GM19463 (cell line): Measurements from ENCODE around the gene TNFRSF6B.

ENCODE experiments used
- ATAC-seq: cut with Tn5 transposase; IDR thresholded peaks from one replicate; pipeline ENCODE4 v1.9.1; 2021; ENCODE audit warnings: mild to moderate bottlenecking, moderate library complexity; ENCODE audit not compliant: unreplicated experiment

TNFRSF6B gene

DNA sequence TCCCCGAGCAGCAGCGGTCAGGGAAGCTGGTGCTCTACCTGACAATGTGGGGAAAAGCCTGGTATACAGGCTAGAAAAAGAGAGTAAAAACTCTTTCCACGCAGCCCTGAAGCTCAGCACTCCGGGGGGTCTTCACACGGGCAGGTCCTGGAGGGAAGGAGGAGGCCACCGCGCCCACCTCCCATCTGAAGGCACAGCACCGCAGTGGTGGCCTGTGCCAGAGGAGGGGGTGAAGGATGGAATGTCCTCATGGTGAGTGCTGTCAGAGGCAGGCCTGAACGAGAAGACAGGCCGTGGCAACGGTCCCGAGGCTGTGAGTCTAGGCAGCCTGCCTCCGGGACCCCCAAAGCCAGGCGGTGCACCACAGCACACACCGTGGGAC lies 49.0 kb downstream of the TNFRSF6B start:
- no peak for ATAC-seq

GRCh38 chr20:63745961-63746731 lies 49.7 kb downstream of the TNFRSF6B start:
- no peak for ATAC-seq

DNA sequence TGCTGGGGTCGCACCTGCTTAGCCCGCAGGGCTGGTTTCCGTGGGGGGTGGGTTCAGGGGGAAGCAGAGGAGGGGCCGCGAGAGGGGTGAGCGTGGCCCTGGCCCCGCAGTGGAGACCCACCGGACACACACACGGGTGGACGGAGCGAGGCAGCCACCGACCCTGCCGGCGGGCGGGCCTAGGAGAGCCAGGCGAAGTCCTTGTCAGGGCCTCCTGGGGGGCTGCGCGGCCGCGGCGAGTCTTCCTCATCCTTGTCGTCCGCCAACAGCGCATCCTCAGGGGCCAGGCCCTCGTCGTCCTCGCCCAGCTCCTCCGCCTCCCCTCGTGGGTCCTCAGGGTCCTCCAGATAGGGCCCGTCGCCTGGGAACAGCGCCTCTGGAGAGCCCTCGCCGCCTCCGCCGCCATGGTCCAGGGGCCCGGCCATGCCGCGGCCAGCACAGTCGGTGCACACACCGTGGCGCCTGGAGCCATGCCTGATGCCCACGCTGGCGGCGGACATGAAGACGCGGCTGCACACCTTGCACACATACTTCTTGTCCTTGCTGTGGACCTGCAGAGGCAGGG lies 50.4 kb downstream of the TNFRSF6B start:
- ATAC-seq, result no peak

DNA sequence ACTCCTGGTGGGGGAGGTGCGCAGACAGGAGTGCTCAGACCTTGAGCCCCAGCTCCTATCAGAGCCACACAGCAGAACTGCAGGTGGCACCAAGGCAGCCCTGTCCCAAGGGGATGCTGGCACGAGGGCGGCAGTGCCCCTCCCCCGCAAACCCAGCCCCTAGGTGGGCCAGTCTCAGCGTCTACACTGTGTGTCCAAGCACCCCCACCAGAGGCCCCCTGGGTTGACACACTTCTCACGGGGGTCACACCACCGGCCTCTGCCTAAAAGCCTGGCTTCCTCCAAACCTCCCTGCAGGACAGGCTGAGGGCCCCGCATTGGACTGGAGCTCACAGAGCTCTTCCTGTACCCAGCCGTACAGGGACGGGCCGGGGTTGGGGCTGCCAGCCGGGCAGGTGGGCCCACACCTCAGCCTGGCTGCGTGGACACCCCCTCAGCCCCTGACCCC lies 51.2 kb downstream of the TNFRSF6B start:
- ATAC-seq, result no peak
